Heart right ventricle (tissue), 16 donors: ENCODE results near the gene CPNE5. TPM values are rescaled to one million over a fixed set of nuclear protein-coding genes. Genes with fewer than 3 reads are reported as not detected.

Source experiments
- ATAC-seq, 8 donors: fragments of 200-7000 bp; cut with Tn5 transposase; one replicate each; pipeline ENCODE4 v1.9.1; 2020; ENCODE audit warnings: mild to moderate bottlenecking in 8 of 8, moderate library complexity in 8 of 8, moderate number of reproducible peaks in 1 of 8
- DNase-seq, 2 donors: peaks; one replicate each; pipeline ENCODE4 v3.0.0-alpha.2; 2020
- H3K27ac ChIP-seq, 10 donors: fragments of 200-600 bp; sonication (generic) in 2 of 10; one replicate each; pipeline versions ENCODE4 v1.5.0 to v1.8.0; 2020 to 2022; ENCODE audit warnings: mild to moderate bottlenecking in 3 of 10
- H3K27me3 ChIP-seq, 7 donors: fragments of 200-600 bp; one replicate each; pipeline ENCODE4 v1.8.0; 2021 to 2022; ENCODE audit warnings: mild to moderate bottlenecking in 2 of 7
- H3K36me3 ChIP-seq, 9 donors: fragments of 200-600 bp; sonication (generic) in 1 of 9; one replicate each; pipeline versions ENCODE4 v1.5.0 to v1.8.0; 2020 to 2022; ENCODE audit warnings: mild to moderate bottlenecking in 2 of 9
- H3K4me1 ChIP-seq, 9 donors: fragments of 200-600 bp; sonication (generic) in 1 of 9; one replicate each; pipeline versions ENCODE4 v1.5.0 to v1.8.0; 2020 to 2022; ENCODE audit warnings: mild to moderate bottlenecking in 4 of 9
- H3K4me3 ChIP-seq, 10 donors: fragments of 200-600 bp; sonication (generic) in 2 of 10; one replicate each; pipeline versions ENCODE4 v1.5.0 to v1.8.0; 2020 to 2022; ENCODE audit warnings: mild to moderate bottlenecking in 7 of 10, moderate library complexity in 2 of 10
- H3K9me3 ChIP-seq, 11 donors: fragments of 200-600 bp in 10 of 11; sonication (generic) in 2 of 11; one replicate each; pipeline versions ENCODE4 v1.5.0 to v1.8.0; 2013 to 2022; ENCODE audit warnings: mild to moderate bottlenecking in 2 of 11, control low read depth in 1 of 11, moderate library complexity in 1 of 11
- WGBS, 2 donors: extraction: QIAGEN DNeasy Blood & Tissue Kit; methylation state at CpG; one replicate each; pipeline ENCODE4 v1.1.7; 2013; ENCODE audit warnings: inconsistent platforms in 1 of 2; 5-methylcytosine and 5-hydroxymethylcytosine counted together
- intact Hi-C, 10 donors: fragments of 100-400 bp; cut with DNase I; formaldehyde crosslinking; loops; one replicate each; pipeline versions ENCODE4 v1.11.1 to v1.14.2; 2022
- polyA plus RNA-seq, 2 donors: library from polyadenylated mRNA; stranded (reverse); fragments of 200-250 nt; gene quantifications; one replicate each; pipeline ENCODE4 v1.2.3, GENCODE V29; 2013
- total RNA-seq, 10 donors: library from RNA; stranded (reverse); fragmentation: NEBNext Ultra II Directional in 3 of 10; extraction: Animal tissue kit (Norgen Biotek cat#: 25700) in 3 of 10; gene quantifications; one replicate each; pipeline versions ENCODE4 v1.2.1 to v1.2.4, GENCODE V29; 2021 to 2023
- TF ChIP-seq, protein P1 (sequence below), 9 donors: fragments of 200-600 bp; sonication (generic) in 2 of 9; IDR thresholded peaks; one replicate each; pipeline versions ENCODE4 v1.5.0 to v1.8.0; 2021 to 2022; ENCODE audit warnings: antibody characterized with exemption in 9 of 9, mild to moderate bottlenecking in 5 of 9, moderate library complexity in 1 of 9
- donor health status: Arrhythmogenic right ventricular cardiomyopathy.
- donor health status: ischemic (EF 13 %, LVEDD 7.1; RV severe dilation, severe dysfunction).
- donor health status: healthy with polysubstance abuse.
- donor health status: DM: no; HTN: yes; CAD: no.
- donor health status: DM: no; HTN: no; CAD: no.
- donor health status: ischemic (EF 25% LVEDD 6.9; RV normal size, moderate dysfunction).
- donor health status: ischemic (EF 25% LVEDD 5.7; RV mildly dilated, moderate dysfunction).
- donor health status: healthy.
- donor health status: DM: yes; HTN: yes; CAD: no.
- donor health status: Ischemic cardiomyopathy.
- donor health status: ischemic (EF 35%, LVEDD 5.7; RV mildly dilated, moderate dysfunction).
- donor health status: nonischemic (EF 11% LVEDD 7.7; RV severe dilation, severe dysfunction).
- donor health status: DM: yes; HTN: yes; CAD: no.
- donor health status: PGD.
- donor health status: ischemic (EF 29% LVEDD 5.4; RV normal size, mild dysfunction).
- donor health status: nonischemic (EF 23%, LVEDD 6.1; RV moderate dilation, normal function).

Gene CPNE5
- total and polyA plus RNA-seq, 12 donors = 2.8 to 98.2 (median 24.4) TPM

DNA sequence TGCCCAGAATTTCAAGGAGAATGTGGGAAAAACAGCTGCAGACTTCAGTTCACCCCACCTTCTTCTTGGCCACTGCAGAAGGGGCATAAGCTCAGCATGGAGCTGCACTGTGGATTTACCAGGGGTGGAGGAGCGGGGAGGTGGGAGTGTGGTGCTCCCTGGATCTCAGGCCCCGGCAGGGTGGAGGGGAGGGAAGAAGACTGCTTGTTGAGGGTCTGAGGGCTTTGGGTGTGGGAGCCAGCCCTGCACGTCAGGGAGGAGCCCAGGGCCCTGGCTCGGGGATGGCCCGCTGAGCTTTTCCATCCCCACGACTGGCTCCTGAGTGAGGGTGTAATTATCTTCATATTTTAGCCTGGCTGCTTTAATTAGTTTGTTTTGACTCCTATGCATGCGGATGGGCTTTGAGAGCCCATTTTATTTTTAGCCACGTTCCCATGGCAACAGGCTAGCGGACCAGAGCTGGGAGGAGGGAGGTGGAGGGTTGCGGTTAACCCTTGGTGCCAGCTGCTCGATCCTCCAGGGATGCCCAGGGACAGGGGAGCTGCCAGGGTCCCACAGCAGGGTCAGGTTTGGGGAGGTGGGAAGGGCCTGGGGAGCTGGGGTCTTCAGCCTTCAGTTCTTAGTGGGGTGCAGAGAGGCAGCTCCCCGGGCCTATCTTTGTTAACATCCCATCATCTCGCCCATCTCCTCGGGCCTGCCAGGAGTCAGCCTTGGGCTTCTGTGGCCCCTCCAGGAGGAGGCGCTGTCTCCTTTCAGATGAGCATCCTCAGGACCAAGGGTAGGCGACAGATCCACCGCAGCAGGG lies 73.4 kb downstream of the CPNE5 start:
- peak; percentile 53 to 86 (median 80) for ATAC-seq
- H3K4me1 ChIP-seq = peaks cover 12 to 45% (median 39%) of the 10 kb centered on the region in 9 donors
- no peaks in the 10 kb centered on the region for H3K27me3 ChIP-seq
- intact Hi-C loops = loop anchor here in 9 of 10 donors (1.0 to 10.0 kb wide), 13 partner anchors 85 to 449 kb away; partner anchors contain the start of gene MTCH1 (in 1 of the 9)
- H3K4me3 ChIP-seq = no peak overlapping the region
- peak; percentile 80 to 83 for DNase-seq
- no peaks in the 10 kb centered on the region for H3K9me3 ChIP-seq
- TF ChIP-seq, protein P1, sequence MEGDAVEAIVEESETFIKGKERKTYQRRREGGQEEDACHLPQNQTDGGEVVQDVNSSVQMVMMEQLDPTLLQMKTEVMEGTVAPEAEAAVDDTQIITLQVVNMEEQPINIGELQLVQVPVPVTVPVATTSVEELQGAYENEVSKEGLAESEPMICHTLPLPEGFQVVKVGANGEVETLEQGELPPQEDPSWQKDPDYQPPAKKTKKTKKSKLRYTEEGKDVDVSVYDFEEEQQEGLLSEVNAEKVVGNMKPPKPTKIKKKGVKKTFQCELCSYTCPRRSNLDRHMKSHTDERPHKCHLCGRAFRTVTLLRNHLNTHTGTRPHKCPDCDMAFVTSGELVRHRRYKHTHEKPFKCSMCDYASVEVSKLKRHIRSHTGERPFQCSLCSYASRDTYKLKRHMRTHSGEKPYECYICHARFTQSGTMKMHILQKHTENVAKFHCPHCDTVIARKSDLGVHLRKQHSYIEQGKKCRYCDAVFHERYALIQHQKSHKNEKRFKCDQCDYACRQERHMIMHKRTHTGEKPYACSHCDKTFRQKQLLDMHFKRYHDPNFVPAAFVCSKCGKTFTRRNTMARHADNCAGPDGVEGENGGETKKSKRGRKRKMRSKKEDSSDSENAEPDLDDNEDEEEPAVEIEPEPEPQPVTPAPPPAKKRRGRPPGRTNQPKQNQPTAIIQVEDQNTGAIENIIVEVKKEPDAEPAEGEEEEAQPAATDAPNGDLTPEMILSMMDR (IDR thresholded peaks at IDR 0.05) = peak; percentile 67 to 96 (median 92)
- whole genome bisulfite sequencing, 2 donors = 14 to 21% methylated on average over 17 of the region's 17 CpGs
- no peak overlapping the region for H3K27ac ChIP-seq
- no peaks in the 10 kb centered on the region for H3K36me3 ChIP-seq

DNA sequence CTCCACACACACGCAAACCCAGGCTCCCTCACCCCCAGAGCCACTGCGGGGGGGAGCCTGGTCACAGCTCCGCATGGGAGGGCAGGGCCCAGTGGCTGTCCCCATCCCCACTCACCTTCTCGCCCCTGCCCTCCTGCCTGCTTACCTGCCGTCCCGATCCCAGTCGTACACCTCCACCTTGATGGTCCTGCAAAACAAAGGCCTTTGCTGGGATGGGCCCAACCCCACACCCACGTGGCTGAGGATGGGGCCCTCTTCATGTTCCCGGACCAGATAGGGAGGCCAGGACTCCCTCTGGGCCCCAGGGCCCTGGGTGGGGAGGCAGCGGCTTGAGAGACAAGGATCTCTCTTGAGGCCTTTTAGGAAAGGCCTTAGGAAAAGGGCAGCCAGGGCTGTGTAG lies 74.1 kb downstream of the CPNE5 start:
- TF ChIP-seq, protein P1 (IDR thresholded peaks at IDR 0.05) = no peak
- ATAC-seq = no peak
- WGBS, 2 donors = 72 to 78% methylated on average over 10 of the region's 10 CpGs
- no peaks in the 10 kb centered on the region for H3K27me3 ChIP-seq
- no peak overlapping the region for H3K4me3 ChIP-seq
- no peaks in the 10 kb centered on the region for H3K9me3 ChIP-seq
- no peak overlapping the region for H3K27ac ChIP-seq
- intact Hi-C loops = loop anchor here in 9 of 10 donors (2.0 to 10.0 kb wide), 8 partner anchors 87 to 450 kb away; partner anchors contain the start of gene MTCH1 (in 1 of the 9)
- peaks cover 12 to 40% (median 34%) of the 10 kb centered on the region in 9 donors for H3K4me1 ChIP-seq
- DNase-seq = no peak
- no peaks in the 10 kb centered on the region for H3K36me3 ChIP-seq

DNA sequence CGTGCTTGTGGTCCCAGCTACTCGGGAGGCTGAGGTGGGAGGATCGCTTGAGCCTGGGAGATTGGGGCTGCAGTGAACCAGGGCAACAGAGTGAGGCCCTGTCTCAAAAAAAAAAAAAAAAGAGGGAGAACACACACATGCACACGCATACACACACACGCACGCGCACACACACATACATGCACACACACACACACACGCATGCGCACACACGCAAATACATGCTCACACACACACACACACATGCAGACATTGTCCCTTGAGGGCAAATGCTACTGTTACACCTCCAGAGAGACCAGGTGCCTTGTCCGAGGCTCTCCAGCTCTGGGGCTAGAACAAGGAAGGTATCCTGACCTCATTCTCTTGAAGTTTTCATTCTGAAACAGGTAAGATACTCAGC lies 77.1 kb downstream of the CPNE5 start:
- 94 to 98% methylated on average over 11 of the region's 11 CpGs for WGBS, 2 donors
- no peak overlapping the region for H3K27ac ChIP-seq
- peaks cover 3 to 28% (median 19%) of the 10 kb centered on the region in 9 donors for H3K4me1 ChIP-seq
- intact Hi-C loops = loop anchor here in 4 of 10 donors (10.0 kb wide), 3 partner anchors 223 to 453 kb away; partner anchors contain the start of gene MTCH1 (in 1 of the 4)
- no peak for DNase-seq
- H3K27me3 ChIP-seq = no peaks in the 10 kb centered on the region
- no peak for ATAC-seq
- no peak overlapping the region for H3K4me3 ChIP-seq
- no peaks in the 10 kb centered on the region for H3K36me3 ChIP-seq
- no peaks in the 10 kb centered on the region for H3K9me3 ChIP-seq
- TF ChIP-seq, protein P1 (IDR thresholded peaks at IDR 0.05) = no peak

DNA sequence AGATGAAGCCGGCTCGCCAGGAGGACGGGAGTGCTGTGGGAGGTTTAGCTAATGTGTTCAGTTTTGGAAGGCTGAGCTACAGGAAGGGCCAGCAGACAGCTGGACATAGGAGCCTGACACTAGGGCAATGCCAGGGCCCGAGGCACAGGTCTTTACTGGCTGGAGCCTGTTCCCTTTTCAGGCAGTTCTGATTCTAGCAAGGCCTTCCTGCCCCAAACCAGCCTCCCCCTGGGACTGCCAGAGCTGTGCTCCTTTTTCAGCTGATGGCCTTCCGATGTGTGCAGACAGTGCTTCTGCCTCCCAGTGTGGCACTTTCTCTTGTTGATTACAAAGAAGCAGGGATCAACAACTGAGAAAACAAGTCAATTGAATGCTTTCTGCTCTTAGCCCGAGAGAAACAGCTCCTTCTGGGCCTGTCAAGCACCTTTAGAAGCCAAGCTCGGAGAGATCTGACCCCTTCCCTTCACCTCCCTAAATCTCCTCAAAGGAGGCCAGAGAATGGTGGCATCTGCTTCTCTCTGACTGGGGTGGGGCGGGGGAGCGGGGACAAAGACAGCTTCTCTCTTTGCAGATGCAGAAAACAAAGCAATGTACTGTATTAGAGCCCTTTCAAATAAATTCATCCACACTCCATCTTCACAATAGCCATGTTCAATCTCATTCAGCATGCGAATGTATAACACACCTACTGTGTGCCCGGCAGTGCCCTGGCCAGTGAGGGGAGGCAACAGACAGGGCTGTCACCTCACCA lies 78.4 kb downstream of the CPNE5 start:
- 90 to 92% methylated on average over 11 of the region's 11 CpGs for WGBS, 2 donors
- Histone ChIP-seq H3K27me3 (no peaks in the 10 kb centered on the region), H3K4me3 (no peak overlapping the region), H3K36me3 (peaks cover 0 to 2% (median 0%) of the 10 kb centered on the region in 9 donors), H3K4me1 (peaks cover under 1 to 33% (median 19%) of the 10 kb centered on the region in 9 donors), H3K27ac (no peak overlapping the region), H3K9me3 (no peaks in the 10 kb centered on the region)
- intact Hi-C loops = loop anchor here in 4 of 10 donors (10.0 kb wide), 3 partner anchors 224 to 454 kb away; partner anchors contain the start of gene MTCH1 (in 1 of the 4)
- DNase-seq (no peak), ATAC-seq (no peak)
- TF ChIP-seq, protein P1 (IDR thresholded peaks at IDR 0.05) = no peak
